Kidney (tissue), 14 donors: ENCODE data around the gene SOD1. TPM values are rescaled to one million over a fixed set of nuclear protein-coding genes. Genes with fewer than 3 reads are reported as not detected.

ENCODE experiments used
- DNase-seq, 5 donors: peaks; one replicate each; pipeline ENCODE4 v3.0.0-alpha.2; 2013 to 2020
- FAIRE-seq: peaks from 2 replicates; lab custom pipeline; 2012; peaks lifted over from hg19 to GRCh38; lab: Jason Lieb, UNC
- H3K27ac ChIP-seq, 2 donors: one replicate each; pipeline ENCODE4 v1.7.0; 2013; ENCODE audit warnings: low read depth in 2 of 2, low read length in 2 of 2, inconsistent platforms in 1 of 2
- H3K27me3 ChIP-seq: one replicate; pipeline ENCODE4 v1.7.1; 2013; ENCODE audit warnings: low read length, inconsistent platforms; ENCODE audit not compliant: control insufficient read depth, insufficient read depth
- H3K36me3 ChIP-seq, 3 donors: one replicate each; pipeline versions ENCODE4 v1.7.0 to v1.7.1; 2013; ENCODE audit warnings: low read length in 3 of 3, control low read depth in 1 of 3, inconsistent platforms in 1 of 3; ENCODE audit not compliant: insufficient read depth in 3 of 3, control insufficient read depth in 2 of 3
- H3K4me1 ChIP-seq, 3 donors: one replicate each; pipeline versions ENCODE4 v1.7.0 to v1.7.1; 2013; ENCODE audit warnings: low read length in 3 of 3, inconsistent platforms in 1 of 3, low read depth in 1 of 3; ENCODE audit not compliant: control insufficient read depth in 2 of 3, insufficient read depth in 2 of 3
- H3K4me3 ChIP-seq, 3 donors: one replicate each; pipeline versions ENCODE4 v1.7.0 to v1.8.1; 2013; ENCODE audit warnings: low read length in 3 of 3, control low read depth in 1 of 3, inconsistent platforms in 1 of 3
- H3K9ac ChIP-seq, 3 donors: one replicate each; pipeline versions ENCODE4 v1.7.0 to v1.7.1; 2013; ENCODE audit warnings: low read length in 3 of 3, control low read depth in 1 of 3, inconsistent platforms in 1 of 3
- H3K9me3 ChIP-seq, 3 donors: one replicate each; pipeline versions ENCODE4 v1.7.0 to v1.7.1; 2013; ENCODE audit warnings: low read length in 3 of 3, control low read depth in 1 of 3, inconsistent platforms in 1 of 3; ENCODE audit not compliant: control insufficient read depth in 2 of 3, insufficient read depth in 1 of 3
- CTCF ChIP-seq: IDR thresholded peaks from 3 replicates; pipeline ENCODE4 v1.5.1; 2012; ENCODE audit warnings: mild to moderate bottlenecking, moderate library complexity, borderline replicate concordance; ENCODE audit not compliant: insufficient read depth; ENCODE audit errors: extremely low read depth
- intact Hi-C: fragments of 100-400 bp; cut with DNase I; formaldehyde crosslinking; loops from one replicate; pipeline ENCODE4 v1.11.1; 2022
- polyA plus RNA-seq: library from polyadenylated mRNA; stranded (reverse); fragments of 350-450 nt; fragmentation: Illumina TruSeq; extraction: RNeasy Lipid Tissue Mini Kit (QIAGEN cat#74804); gene quantifications from one replicate; pipeline ENCODE4 v1.2.3, GENCODE V29; 2014; ENCODE audit warnings: low read depth, low replicate concordance; ENCODE audit not compliant: insufficient read depth
- total RNA-seq: library from RNA; stranded (reverse); fragmentation: NEBNext Ultra II Directional; extraction: Animal tissue kit (Norgen Biotek cat#: 25700); gene quantifications from one replicate; pipeline ENCODE4 v1.2.1, GENCODE V29; 2021
- donor health status: control.
- donor health status: control.
- donor health status: control.
- donor health status: control.
- donor health status: control.
- donor health status: DM: yes; HTN: yes; CAD: no.
- donor health status: Normal renal cell carcinoma (clear cell type).

Gene SOD1
- total and polyA plus RNA-seq, 2 donors from 2014 or later, result 243 to 910 TPM

GRCh38 chr21:31713115-31713514 lies 53.6 kb downstream of the SOD1 start:
- FAIRE-seq (no peak), DNase-seq (no peak)
- intact Hi-C loops, result no loop called here
- no peak overlapping the region for H3K27ac ChIP-seq
- H3K9me3 ChIP-seq, result no peaks in the 10 kb centered on the region
- H3K4me3 ChIP-seq, result no peak overlapping the region
- H3K36me3 ChIP-seq, result no peaks in the 10 kb centered on the region
- no peak overlapping the region for H3K9ac ChIP-seq
- H3K27me3 ChIP-seq, result no peaks in the 10 kb centered on the region
- no peaks in the 10 kb centered on the region for H3K4me1 ChIP-seq
- TF ChIP-seq CTCF, result no peak

- intact Hi-C loops, result no loop called here
- no peak overlapping the region for H3K27ac ChIP-seq
- no peaks in the 10 kb centered on the region for H3K27me3 ChIP-seq
- H3K4me3 ChIP-seq, result no peak overlapping the region
- no peak for FAIRE-seq
- no peaks in the 10 kb centered on the region for H3K9me3 ChIP-seq
- no peak for DNase-seq
- no peak overlapping the region for H3K9ac ChIP-seq
- TF ChIP-seq CTCF, result no peak
- H3K4me1 ChIP-seq, result no peaks in the 10 kb centered on the region
- no peaks in the 10 kb centered on the region for H3K36me3 ChIP-seq
These were observed 54.7 kb downstream of the SOD1 start for GRCh38 chr21:31713973-31714740.

GRCh38 chr21:31714741-31715365 lies 55.4 kb downstream of the SOD1 start:
- TF ChIP-seq CTCF, result no peak
- H3K9ac ChIP-seq, result no peak overlapping the region
- no peaks in the 10 kb centered on the region for H3K36me3 ChIP-seq
- no peaks in the 10 kb centered on the region for H3K27me3 ChIP-seq
- H3K9me3 ChIP-seq, result no peaks in the 10 kb centered on the region
- no peak overlapping the region for H3K4me3 ChIP-seq
- intact Hi-C loops, result no loop called here
- FAIRE-seq, result no peak
- no peak overlapping the region for H3K27ac ChIP-seq
- H3K4me1 ChIP-seq, result no peaks in the 10 kb centered on the region
- no peak for DNase-seq
